GOT3 (cell line): Measurements from ENCODE around the gene LDLRAD2.
"Not testable (repeated sequence)": the region's sequence is repeated elsewhere in the genome, so short reads cannot be mapped to it uniquely, and the experiment has no call there.

Source experiments
- DNase-seq: peaks from one replicate; lab custom pipeline; 2025; ENCODE audit warnings: mixed read lengths; lab: John Stamatoyannopoulos, UW

LDLRAD2 gene, protein sequence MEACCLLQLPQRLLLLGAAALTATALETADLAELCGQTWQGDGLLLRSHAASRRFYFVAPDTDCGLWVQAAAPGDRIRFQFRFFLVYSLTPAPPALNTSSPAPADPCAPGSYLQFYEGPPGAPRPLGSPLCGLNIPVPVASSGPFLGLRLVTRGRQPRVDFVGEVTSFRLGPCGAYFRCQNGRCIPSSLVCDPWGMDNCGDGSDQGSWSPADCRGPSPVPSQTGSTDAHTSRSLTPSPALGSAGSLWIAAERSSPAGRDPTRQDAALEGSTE

DNA sequence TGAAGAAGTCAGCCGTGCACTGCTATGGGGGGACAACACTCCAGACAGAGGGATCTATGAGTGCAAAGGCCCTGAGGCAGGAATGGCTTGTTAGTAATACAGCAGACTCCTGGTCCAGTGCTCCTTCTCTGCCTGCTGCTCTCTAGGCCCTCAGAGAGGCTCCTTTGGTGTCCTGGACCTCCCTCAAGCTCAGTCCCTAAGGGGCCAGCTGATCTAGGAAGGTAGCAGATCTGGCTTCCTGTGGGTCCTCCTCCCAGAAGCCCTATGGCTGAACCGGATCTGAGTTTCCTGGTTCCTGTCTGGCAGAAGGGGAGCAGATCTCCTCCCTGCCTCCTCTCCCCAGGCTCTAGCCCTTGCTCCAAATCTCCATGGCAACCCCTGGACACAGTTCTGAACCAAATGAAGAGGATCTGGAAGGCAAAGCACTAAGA, at the start of gene LDLRAD2:
TSS of gene LDLRAD2 (plus strand) at position 391 of the 431 bp plus-strand sequence. CDS start 187 bp downstream, outside the sequence.
- no peak for DNase-seq

DNA sequence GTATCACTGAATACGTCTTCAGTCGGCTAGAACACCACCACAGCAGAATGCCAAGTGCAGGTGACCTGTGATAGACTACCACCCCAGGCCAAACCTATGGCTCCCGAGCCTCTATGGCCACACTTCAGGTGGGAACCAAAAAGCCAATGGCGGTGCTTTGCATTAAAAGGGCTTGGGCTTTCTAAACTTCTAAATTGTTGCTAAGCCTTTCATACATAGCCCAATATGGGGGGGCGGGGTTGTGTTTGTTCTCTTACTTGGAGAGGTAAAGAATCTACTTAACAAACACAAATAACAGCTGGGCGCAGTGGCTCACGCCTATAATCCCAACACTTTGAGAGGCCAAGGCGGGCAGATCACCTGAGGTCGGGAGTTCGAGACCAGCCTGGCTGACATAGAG, 48.8 kb upstream of the LDLRAD2 start:
- no peak for DNase-seq

DNA sequence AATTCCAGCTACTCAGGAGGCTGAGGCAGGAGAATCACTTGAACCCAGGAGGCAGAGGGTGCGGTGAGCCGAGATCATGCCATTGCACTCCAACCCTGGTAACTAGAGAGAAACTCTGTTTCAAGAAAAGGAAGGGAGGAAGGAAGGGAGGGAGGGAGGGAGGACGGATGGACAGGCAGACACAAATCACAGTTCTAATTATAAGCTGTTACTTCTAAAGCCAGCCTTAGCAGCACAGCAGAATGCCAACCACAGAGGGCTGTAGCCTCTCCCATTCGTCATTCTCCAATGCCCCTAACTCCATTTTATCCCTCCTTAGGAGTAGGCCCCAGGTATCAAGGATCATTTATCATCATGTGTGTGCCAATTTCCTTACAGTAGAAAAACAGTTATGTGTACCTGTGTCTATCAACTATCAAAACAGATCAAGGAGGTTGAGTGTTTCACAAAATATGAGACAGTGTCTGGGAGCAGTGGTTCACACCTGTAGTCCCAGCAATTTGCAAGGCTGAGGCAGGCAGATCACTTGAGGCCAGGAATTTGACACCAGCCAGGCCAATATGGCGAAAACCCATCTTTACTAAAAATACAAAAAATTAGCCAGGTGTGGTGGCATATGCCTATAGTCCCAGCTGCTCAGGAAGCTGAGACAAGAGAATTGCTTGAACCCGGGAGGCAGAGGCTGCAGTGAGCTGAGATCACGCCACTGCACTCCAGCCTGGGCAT, 48.2 kb upstream of the LDLRAD2 start:
- no peak for DNase-seq

DNA sequence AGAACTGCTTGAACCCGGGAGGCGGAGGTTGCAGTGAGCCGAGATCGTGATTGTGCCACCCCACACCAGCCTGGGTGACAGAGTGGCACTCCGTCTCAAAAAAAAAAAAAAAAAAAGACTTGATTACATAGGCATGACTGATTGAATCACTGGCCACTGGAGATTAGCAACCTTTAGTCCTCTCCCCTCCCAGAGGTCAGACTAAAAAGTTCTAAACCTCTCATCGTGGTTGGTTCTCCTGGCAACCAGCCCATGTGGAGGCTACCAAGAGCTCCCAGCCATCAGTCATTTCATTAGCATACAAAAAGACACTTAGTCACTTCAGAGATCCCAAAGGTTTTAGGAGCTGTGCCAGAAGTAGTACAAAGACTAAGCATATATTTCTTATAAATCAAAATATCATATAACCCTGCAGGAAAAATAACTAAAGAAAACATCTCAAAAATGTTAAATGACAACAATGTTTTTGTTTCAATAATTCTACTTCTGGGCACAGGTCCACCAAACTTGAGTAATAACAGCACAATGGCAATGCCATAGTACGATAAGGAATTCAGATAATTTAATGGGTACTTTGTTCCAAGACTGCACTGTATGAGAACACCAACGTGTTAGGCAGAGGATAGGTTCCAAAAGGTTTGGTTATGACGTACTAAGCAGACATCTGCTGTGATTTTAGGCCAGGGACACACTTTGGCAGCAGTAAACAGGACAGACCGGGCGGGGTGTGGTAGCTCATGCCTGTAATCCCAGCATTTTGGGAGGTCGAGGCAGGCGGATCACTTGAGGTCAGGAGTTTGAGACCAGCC, 47.2 kb upstream of the LDLRAD2 start:
- peak; percentile 53 for DNase-seq

DNA sequence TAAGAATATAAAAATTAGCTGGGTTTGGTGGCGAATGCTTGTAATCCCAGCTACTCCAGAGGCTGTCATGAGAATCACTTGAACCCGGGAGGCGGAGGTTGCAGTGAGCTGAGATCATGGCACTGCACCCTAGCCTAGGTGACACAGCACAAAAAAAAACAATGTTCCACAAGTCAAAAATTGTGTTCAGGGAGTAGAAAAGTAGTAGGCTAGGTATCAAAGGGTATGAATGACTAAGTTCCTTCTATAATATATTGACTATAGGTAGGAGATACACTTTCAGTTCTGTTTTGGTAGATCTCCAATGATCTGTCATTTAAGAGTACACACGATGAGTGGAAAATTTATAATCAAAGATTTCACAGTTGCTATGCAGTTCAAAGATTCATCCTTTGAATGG, 45.9 kb upstream of the LDLRAD2 start:
- DNase-seq, result no peak

DNA sequence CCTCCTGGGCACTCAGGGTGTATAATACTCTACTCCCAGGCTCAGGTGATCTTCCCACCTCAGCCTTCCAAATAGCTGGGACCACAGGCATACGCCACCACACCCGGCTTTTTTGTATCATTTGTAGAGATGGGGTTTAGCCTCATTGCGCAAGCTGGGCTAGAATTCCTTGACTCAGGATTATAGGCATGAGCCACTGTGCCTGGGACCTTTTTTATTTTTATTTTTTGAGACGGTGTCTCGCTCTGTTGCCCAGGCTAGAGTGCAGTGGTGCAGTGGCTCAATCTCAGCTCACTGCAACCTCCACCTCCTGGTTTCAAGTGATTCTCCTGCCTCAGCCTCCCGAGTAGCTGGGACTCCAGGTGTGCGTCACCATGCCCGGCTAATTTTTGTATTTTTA, 45.0 kb upstream of the LDLRAD2 start:
- not testable (repeated sequence) for DNase-seq

DNA sequence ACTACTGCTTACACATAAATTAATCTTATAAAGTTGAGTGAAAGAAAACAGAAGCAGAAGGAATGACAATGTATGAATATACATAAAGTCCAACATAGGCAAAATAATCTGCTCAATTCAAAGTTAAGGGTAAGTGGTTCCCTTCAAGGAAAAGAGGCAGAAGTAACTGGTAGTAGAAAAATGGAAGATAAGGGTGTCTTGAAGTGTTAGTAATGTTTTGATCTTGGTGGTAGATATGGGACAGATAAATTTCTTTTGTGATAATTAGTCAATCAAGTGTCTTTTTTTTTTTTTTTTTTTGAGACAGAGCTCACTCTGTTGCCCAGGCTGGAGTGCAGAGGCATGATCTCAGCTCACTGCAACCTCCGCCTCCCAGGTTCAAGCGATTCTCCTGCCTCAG, 41.9 kb upstream of the LDLRAD2 start:
- no peak for DNase-seq

DNA sequence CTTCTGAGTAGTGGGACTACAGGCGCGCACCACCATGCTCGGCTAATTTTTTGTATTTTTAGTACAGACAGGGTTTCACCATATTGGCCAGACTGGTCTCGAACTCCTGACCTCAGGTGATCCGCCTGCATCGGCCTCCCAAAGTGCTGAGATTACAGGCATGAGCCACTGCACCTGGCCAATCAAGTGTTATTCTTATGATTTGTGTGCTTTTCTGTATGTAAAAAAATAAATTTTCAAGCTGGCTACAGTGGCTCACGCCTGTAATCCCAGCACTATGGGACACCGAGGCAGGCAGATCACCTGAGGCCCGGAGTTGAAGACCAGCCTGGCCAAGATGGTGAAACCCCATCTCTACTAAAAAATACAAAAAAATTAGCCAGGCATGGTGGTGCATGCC, 41.5 kb upstream of the LDLRAD2 start:
- not testable (repeated sequence) for DNase-seq

DNA sequence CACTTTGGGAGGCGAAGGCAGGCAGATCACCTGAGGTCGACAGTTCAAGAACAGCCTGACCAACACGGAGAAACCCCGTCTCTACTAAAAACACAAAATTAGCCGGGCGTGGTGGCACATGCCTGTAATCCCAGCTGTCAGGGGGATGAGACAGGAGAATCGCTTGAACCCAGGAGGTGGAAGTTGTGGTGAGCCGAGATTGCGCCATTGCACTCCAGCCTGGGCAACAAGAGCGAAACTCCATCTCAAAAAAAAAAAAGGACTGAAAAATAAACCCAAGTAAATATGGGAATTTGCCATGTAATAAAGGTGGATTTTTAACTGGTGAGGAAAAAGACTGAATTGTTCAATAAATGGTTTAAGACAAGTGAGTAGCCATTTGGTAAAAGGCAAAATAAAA, 40.4 kb upstream of the LDLRAD2 start:
- not testable (repeated sequence) for DNase-seq

DNA sequence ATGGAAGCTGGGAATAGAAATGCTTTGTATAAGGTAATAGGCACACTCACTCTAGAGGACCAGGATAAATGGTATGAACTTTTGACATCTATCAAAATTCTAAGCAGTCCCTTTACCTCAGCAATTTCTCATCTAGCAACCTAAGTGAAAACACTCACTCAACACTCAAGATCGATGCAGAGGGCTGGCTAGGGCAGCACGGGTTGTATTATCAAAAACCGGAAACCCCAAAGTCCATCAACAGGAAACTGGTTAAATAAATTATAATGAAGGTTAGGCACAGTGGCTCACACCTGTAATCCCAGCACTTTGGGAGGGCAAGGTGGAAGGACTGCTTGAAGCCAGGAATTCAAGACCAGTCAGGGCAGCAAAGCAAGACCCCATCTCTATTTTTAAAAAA, 38.5 kb upstream of the LDLRAD2 start:
- DNase-seq, result no peak

DNA sequence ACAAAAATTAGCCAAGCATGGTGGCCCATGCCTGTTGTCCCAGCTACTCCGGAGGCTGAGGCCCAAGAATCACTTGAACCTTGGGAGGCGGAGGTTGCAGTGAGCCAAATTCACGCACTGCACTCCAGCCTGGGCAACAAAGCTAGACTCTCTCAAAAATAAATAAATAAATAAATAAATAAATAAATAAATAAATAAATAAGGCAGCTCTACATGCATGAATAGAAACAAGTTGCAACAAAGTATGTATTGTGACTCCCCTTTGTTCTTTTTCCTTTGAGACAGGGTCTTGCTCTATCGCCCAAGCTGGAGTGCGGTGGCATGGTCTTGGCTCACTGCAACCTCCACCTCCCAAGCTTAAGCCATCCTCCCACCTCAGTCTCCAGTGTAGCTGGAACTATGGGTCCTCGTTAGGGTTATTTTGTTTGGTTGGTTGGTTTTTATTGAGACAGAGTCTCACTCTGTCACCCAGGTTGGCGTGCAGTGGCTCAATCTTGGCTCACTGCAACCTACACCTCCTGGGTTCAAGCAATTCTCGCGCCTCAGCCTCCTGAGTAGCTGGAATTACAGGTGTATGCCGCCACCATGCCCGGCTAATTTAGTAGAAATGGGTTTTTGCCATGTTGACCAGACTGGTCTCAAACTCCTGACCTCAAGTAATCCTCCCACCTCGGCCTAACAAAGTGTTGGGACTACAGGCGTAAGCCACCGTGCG, 37.1 kb upstream of the LDLRAD2 start:
- no peak for DNase-seq

DNA sequence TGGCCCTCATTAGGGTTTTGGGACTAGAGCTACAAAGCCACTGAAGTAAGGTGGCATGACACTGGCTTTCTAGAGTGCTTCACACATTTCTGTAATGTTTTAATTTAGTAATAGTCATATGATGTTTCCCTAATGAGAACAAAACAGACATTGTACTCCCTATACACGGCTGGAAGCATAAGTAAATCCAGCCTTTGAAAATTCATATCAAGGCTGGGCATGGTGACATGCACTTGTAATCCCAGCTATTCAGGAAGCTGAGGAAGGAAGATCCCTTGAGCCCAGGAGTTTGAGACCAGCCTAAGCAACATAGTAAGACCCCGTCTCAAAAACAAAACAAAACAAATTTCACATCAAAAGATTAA, 36.5 kb upstream of the LDLRAD2 start:
- no peak for DNase-seq

DNA sequence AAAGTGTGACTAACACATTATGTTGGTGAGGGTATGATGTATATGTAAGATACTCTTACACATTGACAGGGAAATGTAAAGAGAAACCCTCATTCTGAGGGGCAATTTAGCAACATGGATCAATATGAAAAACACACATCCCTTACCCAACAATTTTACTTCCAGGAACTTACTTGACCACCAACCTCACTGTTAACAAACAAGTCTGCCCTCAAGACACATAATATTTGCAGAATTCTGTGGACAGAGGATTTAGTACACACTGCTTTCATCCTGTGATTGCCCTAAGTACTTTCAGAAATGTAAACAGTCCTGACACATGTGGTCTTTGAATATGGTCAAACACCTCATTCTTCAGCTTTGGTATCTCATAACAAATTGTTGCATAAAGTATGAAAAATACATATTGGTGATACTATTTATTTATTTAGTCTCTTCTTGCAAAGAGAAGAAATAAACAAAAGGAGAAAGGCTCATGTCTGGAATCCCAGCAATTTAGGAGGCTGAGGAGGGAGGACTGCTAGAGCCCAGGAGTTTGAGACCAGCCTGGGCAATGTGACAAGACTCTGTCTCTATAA, 36.0 kb upstream of the LDLRAD2 start:
- DNase-seq, result no peak

DNA sequence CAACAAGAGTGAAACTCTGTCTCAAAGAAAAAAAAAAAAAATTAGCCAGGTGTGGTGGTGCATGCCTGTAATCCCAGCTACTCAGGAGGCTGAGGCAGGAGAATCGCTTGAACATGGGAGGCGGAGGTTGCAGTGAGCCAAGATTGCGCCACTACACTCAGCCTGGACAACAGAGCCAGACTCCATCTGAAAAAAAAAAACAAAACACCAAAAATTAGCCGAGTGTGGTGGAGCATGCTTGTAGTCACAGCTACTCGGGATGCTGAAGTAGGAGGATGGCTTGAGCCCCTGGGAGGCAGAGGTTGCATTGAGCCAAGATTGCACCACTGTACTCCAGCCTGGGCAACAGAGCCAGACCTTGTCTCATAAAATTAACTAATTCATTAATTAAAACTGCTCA, 35.1 kb upstream of the LDLRAD2 start:
- not testable (repeated sequence) for DNase-seq

DNA sequence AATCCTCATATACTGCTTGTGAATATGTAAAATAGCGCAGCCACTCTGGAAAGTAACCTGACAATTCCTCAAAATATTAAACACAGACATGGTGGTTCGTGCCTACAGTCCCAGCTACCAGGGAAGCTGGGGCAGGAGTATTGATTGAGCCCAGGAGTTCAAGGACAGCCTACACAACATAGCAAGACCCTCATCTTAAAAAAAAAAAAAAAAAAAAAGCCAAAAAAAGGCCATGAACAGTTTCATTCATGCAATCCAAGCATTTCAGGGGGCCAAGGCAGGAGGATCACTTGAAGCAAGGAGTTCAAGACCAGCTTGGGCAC, 33.7 kb upstream of the LDLRAD2 start:
- no peak for DNase-seq

DNA sequence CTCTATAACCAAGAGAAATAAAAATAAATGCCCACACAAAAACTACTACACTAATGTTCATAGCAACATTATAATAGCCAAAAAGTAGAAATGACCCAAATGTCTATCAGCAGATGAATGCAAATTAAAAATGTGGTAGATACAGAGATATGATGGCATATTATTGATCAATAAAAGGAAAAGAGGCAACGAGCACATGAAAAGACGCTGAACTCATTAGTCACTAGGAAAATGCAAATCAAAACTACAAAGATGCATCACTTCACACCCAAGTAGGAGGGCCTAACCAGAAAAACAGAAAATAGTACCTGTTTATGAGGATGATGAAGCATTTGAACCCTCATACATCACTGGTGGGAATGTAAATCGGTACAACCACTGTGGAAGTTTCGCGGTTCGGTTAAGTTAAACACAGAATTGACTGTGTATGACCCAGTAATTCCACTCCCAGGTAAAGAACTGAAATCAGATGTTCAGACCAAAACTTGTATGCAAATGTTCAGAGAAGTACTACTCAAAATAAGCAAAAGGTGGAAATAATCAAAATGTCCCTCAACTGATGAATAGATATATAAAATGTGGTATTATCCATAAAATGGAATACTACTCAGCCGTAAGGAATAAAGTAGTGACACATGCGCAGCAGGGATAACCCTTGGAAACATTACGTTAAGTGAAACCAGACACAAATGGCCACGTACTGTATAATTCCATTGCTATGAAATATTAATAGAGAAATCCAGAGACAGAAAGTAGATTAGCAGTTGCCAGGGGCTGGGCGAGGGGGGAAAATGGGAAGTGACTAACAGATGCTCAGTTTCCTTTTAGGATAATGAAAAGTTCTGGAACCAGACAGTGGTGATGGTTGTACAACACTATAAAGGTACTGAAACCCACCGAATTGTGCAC, 32.2 kb upstream of the LDLRAD2 start:
- no peak for DNase-seq

DNA sequence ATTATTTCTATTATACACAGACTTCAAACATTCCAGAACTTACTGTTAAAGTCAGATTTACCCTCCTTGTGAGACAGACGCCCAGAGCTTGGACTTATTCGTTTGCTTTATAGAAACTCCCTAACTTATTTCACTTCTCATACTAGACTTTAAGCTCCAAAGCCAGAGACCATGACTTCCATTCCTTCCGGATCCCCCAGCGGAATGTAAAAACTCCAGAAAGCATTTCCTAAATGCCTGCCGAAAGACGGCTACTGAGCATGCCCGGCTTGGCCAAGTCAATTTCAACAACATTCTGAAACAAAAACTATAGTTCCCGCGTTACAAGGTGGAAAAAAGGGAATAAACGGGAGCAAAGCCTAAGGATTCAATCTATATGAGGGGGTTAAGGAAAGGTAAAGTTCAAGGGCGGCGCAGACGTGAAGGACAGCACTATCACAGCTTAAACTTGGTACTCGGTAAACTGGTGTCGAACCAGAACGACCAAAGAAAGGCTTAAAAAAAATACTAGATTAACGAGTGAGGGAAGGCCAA, 30.2 kb upstream of the LDLRAD2 start:
- no peak for DNase-seq

DNA sequence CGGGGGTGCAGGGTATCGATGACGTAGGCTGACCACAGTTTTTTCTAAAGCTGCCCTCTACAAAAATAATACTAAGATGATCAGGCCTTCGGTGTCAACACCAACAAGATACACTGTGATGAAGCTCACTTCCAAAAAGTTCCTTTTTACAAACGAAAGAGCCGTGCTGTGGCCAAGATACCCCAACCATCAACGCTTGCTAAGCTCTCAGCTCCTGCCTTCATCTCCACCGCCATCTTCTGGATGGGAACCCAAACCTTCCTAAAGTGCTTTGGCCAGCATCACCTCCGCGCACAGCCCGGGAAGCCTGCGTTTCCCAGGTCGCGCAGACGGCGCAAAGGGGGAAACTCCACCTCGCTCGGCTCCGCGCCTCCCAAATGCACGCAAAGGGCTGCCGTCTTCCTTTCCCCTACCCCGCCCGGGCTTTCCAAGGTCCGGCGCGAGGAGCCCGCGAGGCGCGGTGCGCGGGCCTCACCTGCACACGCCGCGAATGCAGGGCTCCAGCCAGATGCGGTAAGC, 29.7 kb upstream of the LDLRAD2 start:
- no peak for DNase-seq

DNA sequence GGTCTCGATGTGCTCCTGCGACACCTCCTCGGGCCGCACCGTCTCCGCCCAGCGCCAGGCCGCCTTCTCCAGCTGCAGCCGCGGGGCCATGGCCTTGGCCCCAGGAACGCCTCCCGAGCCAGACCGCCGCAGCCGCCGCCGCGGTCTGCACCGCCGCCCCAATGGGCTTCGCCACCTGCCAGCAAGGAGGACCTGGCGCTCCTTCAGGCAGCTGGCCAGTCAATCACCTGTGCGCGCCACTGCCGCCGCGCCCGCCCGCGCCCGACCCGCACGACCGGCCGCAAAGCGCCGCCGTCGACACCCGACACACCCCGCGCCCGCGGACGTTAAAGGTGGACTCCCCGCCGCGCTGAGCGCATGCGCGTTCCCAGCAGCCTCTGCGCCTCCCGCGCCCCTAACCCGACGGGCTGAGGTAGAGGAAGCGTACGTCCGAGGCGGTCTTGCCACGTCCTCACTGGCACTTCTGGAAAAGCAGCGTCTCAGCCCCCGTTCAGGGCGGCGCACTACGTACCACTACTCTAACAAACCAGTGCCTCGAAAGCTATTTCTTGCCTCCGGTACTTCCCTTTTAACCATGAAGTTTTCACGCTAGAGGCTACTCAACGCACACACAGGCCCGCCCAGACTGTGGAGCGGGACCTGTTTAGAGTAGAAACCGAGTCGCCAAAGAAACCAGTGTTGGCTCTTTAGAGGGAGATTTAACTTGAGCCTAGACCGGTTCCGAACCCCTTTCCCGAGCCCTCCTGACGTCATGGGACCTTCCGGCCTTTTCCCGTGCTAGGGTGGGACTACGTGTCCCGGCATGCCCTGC, 29.0 kb upstream of the LDLRAD2 start, which contains the start of gene USP48:
TSS of gene USP48 (minus strand) at position 282 of the 811 bp plus-strand sequence. CDS start at position 90, 192 bp downstream.
- peak; percentile 84 for DNase-seq
